GM12873 (cell line): Measurements from ENCODE around the gene ARL6IP5.

ENCODE experiments used
- TF ChIP-seq, protein P1 (sequence below): IDR thresholded peaks from 2 replicates; pipeline ENCODE4 v1.5.1; 2012; ENCODE audit warnings: low read depth, mild to moderate bottlenecking, moderate library complexity, low read length, control low read depth; ENCODE audit not compliant: insufficient read depth; ENCODE audit errors: missing control alignments

The ARL6IP5 gene

DNA sequence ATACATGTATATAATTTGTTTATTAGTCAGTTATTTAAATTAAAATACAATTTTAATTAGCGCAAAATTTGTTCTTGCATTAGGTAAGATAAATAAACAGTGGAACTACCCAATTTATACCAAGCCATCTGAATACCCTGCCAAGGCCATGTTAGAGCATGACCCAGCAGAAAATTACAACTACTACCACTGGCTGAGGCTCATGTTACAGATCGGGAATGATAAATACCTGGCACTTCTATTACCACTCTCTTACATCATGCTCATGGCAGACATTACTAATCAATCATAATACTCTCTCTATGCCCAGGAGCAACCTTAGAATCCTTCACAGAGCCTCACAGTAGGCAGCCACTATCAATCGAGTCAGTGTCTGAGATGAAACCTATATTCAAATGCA lies 58.9 kb downstream of the ARL6IP5 start:
- TF ChIP-seq, protein P1, sequence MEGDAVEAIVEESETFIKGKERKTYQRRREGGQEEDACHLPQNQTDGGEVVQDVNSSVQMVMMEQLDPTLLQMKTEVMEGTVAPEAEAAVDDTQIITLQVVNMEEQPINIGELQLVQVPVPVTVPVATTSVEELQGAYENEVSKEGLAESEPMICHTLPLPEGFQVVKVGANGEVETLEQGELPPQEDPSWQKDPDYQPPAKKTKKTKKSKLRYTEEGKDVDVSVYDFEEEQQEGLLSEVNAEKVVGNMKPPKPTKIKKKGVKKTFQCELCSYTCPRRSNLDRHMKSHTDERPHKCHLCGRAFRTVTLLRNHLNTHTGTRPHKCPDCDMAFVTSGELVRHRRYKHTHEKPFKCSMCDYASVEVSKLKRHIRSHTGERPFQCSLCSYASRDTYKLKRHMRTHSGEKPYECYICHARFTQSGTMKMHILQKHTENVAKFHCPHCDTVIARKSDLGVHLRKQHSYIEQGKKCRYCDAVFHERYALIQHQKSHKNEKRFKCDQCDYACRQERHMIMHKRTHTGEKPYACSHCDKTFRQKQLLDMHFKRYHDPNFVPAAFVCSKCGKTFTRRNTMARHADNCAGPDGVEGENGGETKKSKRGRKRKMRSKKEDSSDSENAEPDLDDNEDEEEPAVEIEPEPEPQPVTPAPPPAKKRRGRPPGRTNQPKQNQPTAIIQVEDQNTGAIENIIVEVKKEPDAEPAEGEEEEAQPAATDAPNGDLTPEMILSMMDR, result no peak

DNA sequence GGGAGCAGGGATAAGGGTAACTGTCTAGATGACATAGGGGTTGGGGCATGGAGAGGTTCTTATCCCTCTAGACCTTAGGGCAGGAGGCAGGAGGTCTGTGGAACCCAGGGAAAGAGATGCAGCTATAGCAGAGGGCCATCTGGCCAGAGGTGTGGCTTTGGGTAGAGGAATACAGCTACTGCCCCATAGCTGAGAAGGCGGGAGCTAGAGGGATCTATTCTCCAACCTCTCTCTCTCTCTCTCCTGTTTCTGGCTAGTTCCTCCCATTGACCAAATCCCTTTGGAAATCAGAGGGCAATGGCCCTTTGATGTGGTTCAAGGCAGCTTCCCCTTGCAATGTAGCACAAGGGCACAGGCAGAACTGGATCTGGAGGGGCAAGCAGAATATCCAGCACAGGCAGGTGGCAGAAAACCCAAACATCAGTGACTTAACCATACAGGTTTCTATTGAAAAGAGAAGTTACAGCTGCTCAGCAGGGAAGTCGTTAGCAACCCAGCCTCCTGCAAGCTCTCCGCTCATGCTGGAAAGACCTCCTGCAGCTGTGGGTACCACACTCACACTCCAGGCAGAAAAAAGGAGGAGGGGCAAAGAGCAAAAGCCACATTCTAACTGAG lies 60.0 kb downstream of the ARL6IP5 start:
- TF ChIP-seq, protein P1, result no peak

DNA sequence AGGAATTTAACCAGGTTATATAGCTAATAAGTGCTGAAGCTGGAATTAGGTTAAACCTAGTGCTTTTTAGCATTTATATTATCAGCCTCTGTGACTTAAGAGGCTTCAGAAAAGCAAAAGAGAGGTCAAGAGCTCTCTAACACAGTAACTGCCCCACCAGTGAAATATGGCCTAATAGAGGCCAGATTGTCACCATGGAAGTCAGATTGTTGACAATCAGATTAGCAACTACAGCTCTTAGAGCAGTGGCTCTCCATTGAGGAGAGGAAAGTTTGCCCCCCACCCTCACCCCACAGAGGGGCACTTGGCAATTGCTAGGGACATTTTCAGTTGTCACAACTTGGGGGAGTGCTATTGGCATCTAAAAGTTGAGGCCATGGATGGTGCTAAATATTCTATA lies 61.0 kb downstream of the ARL6IP5 start:
- TF ChIP-seq, protein P1, result no peak

DNA sequence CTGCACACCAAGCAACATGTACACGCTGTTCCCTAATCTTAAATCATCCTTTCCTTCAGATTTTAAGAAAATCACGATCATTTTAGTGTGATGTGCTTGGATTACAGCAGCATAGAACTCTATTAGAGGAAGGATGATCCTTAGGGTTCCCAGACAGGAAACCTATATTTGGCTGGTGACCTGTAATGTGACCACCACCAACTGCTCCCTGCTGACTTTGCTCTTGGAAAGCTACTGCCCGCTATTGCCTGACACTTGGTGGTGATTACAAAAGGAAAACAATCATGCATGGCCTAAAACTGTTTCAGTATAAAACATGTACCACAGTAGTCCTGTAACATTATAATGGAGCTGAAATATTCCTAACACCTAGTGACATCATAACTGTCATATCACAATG lies 64.8 kb downstream of the ARL6IP5 start:
- TF ChIP-seq, protein P1, result no peak
